Activated T-cell treated with anti-CD3 and anti-CD28 coated beads for 48 hours (primary cell): ENCODE data around the gene BORCS6.

Experiments used
- DNase-seq: peaks from one replicate; pipeline ENCODE4 v3.0.0-alpha.2; 2020; ENCODE audit warnings: low read depth

The BORCS6 gene

GRCh38 chr17:8154608-8155155 is 35.3 kb downstream of the BORCS6 start:
- DNase-seq: no peak

- peak; percentile 86 for DNase-seq
These were observed 35.9 kb downstream of the BORCS6 start for GRCh38 chr17:8153957-8154607.

GRCh38 chr17:8153525-8153956 is 36.4 kb downstream of the BORCS6 start:
- DNase-seq: no peak

- no peak for DNase-seq
These were observed 36.9 kb downstream of the BORCS6 start for GRCh38 chr17:8153031-8153451.

- peak; percentile 90 for DNase-seq
These were observed 37.7 kb downstream of the BORCS6 start, which contains the start of gene PER1 for GRCh38 chr17:8152112-8152775. Gene PER1 (minus strand): TSS chr17:8152404. CDS start chr17:8150706, 1,698 bp downstream.

GRCh38 chr17:8151641-8152111 is 38.3 kb downstream of the BORCS6 start:
- no peak for DNase-seq

GRCh38 chr17:8151120-8151640 is 38.8 kb downstream of the BORCS6 start:
- peak; percentile 85 for DNase-seq

GRCh38 chr17:8150194-8151119 is 39.5 kb downstream of the BORCS6 start:
- DNase-seq: no peak

- no peak for DNase-seq
These were observed 40.4 kb downstream of the BORCS6 start for GRCh38 chr17:8149419-8150193.

- DNase-seq: no peak
These were observed 41.4 kb downstream of the BORCS6 start for GRCh38 chr17:8148560-8148959.

GRCh38 chr17:8147805-8148404 is 42.1 kb downstream of the BORCS6 start:
- no peak for DNase-seq

GRCh38 chr17:8147141-8147804 is 42.7 kb downstream of the BORCS6 start:
- DNase-seq: no peak

- DNase-seq: no peak
These were observed 43.4 kb downstream of the BORCS6 start for GRCh38 chr17:8146381-8147140.

GRCh38 chr17:8145811-8146210 is 44.2 kb downstream of the BORCS6 start:
- DNase-seq: no peak

GRCh38 chr17:8144401-8145231 is 45.4 kb downstream of the BORCS6 start:
- DNase-seq: no peak

- DNase-seq: no peak
These were observed 46.2 kb downstream of the BORCS6 start for GRCh38 chr17:8143581-8144400.

GRCh38 chr17:8142887-8143580 is 46.9 kb downstream of the BORCS6 start:
- DNase-seq: no peak
